ENCODE data around the gene LRRIQ4.

LRRIQ4 gene

DNA sequence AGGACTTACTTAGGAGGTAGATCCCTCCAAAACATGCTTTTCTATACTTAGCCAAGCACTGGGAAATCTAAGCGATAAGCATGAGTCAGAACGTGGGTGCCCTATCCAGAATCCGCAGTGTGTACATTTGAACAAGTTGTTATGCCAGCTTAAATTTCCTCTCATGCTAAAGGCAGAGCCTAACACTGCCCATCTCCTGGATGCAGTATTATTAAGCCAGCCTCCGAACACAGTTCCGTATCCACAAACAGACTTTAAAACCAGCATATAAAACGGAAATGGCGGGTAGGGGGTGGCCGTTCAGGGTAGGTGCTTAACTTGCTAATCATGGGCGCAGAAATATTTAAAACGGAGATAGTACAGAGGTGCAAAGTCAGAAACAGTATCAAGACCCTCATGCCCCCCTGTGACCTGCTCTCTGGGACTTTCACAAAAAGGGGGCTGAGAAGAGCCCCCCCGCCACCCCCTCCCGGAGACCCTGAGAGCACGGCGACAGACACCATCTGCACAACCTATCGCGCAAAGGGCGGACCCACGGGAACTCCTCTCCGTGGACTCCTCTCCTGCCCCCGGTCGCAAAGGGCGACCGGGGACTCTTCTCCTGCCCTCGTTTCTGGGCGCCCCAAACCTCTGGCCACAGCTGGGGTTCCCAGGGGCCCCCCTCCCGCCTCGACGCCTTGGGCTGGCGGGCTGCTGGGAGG, 889 bp upstream of the LRRIQ4 start:
- no peaks in the 10 kb centered on the region for H3K79me2 ChIP-seq (ENCODE audit: control insufficient read depth, insufficient read depth, low read length, poor library complexity)
- no peaks in the 10 kb centered on the region for H3K36me3 ChIP-seq (ENCODE audit: control insufficient read depth in 1 of 2, insufficient read depth in 2 of 2, low read length in 2 of 2)
- peak overlapping the region; percentile 63 for H4K91ac ChIP-seq (ENCODE audit: low read depth, low read length)
- no peak overlapping the region for H3K27ac ChIP-seq (ENCODE audit: low read depth, low read length)
- WGBS (ENCODE audit: extremely low coverage, insufficient coverage, insufficient read length), result no CpG with 5 or more reads among the region's 29 CpGs
- H2BK120ac ChIP-seq (ENCODE audit: insufficient read depth, low read length, poor library complexity), result no peak overlapping the region
- no peak overlapping the region for H2AK5ac ChIP-seq (ENCODE audit: low read length)
- H3K9me3 ChIP-seq (ENCODE audit: insufficient read depth, low read depth, low read length), result no peaks in the 10 kb centered on the region
- H3K18ac ChIP-seq (ENCODE audit: low read length), result no peak overlapping the region
- H3K23ac ChIP-seq (ENCODE audit: low read length), result no peak overlapping the region
- H2AFZ ChIP-seq (ENCODE audit: insufficient read depth, low read length, poor library complexity), result peak overlapping the region; percentile 45
- H3K4me2 ChIP-seq (ENCODE audit: low read length), result peak overlapping the region; percentile 73
- H4K12ac ChIP-seq (ENCODE audit: low read depth, low read length), result no peak overlapping the region
- H3K9ac ChIP-seq (ENCODE audit: low read length), result no peak overlapping the region
- no peak overlapping the region for H3K4ac ChIP-seq (ENCODE audit: low read depth, low read length)
- no peak for DNase-seq
- no peak overlapping the region for H2BK12ac ChIP-seq (ENCODE audit: low read length)
- peak overlapping the region; percentile 69 for H3K4me3 ChIP-seq (ENCODE audit: low read depth, low read length)
- peaks cover 0 to 3% of the 10 kb centered on the region in 2 experiments for H3K4me1 ChIP-seq (ENCODE audit: control insufficient read depth in 1 of 2, insufficient read depth in 2 of 2, low read length in 2 of 2)
- H3K79me1 ChIP-seq (ENCODE audit: low read length), result peaks cover 2% of the 10 kb centered on the region
- peak overlapping the region; percentile 50 for H4K8ac ChIP-seq (ENCODE audit: low read depth, low read length)
- H3K14ac ChIP-seq (ENCODE audit: low read length), result peak overlapping the region; percentile 60
- H2BK5ac ChIP-seq (ENCODE audit: low read depth, low read length, poor library complexity), result no peak overlapping the region
- H3K27me3 ChIP-seq (ENCODE audit: insufficient read depth, low read length), result no peaks in the 10 kb centered on the region

GRCh38 chr3:169813278-169813677, 608 bp downstream of the LRRIQ4 start:
- Histone ChIP-seq H3K4ac (ENCODE audit: low read depth, low read length) (no peak overlapping the region), H2BK120ac (ENCODE audit: insufficient read depth, low read length, poor library complexity) (no peak overlapping the region), H3K79me1 (ENCODE audit: low read length) (peaks cover 2% of the 10 kb centered on the region), H3K4me1 (ENCODE audit: control insufficient read depth in 1 of 2, insufficient read depth in 2 of 2, low read length in 2 of 2) (peaks cover 0 to 3% of the 10 kb centered on the region in 2 experiments), H3K79me2 (ENCODE audit: control insufficient read depth, insufficient read depth, low read length, poor library complexity) (no peaks in the 10 kb centered on the region), H3K9me3 (ENCODE audit: insufficient read depth, low read depth, low read length) (no peaks in the 10 kb centered on the region), H3K14ac (ENCODE audit: low read length) (no peak overlapping the region), H4K12ac (ENCODE audit: low read depth, low read length) (no peak overlapping the region), H4K8ac (ENCODE audit: low read depth, low read length) (no peak overlapping the region), H4K91ac (ENCODE audit: low read depth, low read length) (no peak overlapping the region), H3K18ac (ENCODE audit: low read length) (no peak overlapping the region), H3K4me2 (ENCODE audit: low read length) (peak overlapping the region; percentile 73), H3K4me3 (ENCODE audit: low read depth, low read length) (no peak overlapping the region), H2AFZ (ENCODE audit: insufficient read depth, low read length, poor library complexity) (no peak overlapping the region), H3K23ac (ENCODE audit: low read length) (no peak overlapping the region), H2AK5ac (ENCODE audit: low read length) (no peak overlapping the region), H2BK5ac (ENCODE audit: low read depth, low read length, poor library complexity) (no peak overlapping the region), H2BK12ac (ENCODE audit: low read length) (no peak overlapping the region), H3K27me3 (ENCODE audit: insufficient read depth, low read length) (no peaks in the 10 kb centered on the region), H3K36me3 (ENCODE audit: control insufficient read depth in 1 of 2, insufficient read depth in 2 of 2, low read length in 2 of 2) (no peaks in the 10 kb centered on the region), H3K27ac (ENCODE audit: low read depth, low read length) (no peak overlapping the region), H3K9ac (ENCODE audit: low read length) (no peak overlapping the region)
- DNase-seq, result no peak
- no CpG with 5 or more reads among the region's 8 CpGs for WGBS (ENCODE audit: extremely low coverage, insufficient coverage, insufficient read length)

- WGBS (ENCODE audit: extremely low coverage, insufficient coverage, insufficient read length), result no CpG with 5 or more reads among the region's 27 CpGs
- no peak overlapping the region for H3K4me3 ChIP-seq (ENCODE audit: low read depth, low read length)
These were observed 1.3 kb downstream of the LRRIQ4 start for GRCh38 chr3:169813757-169814517.

GRCh38 chr3:169815590-169816150, 3.0 kb downstream of the LRRIQ4 start:
- Histone ChIP-seq H3K9ac (ENCODE audit: low read length) (no peak overlapping the region), H3K4me3 (ENCODE audit: low read depth, low read length) (no peak overlapping the region), H3K14ac (ENCODE audit: low read length) (no peak overlapping the region), H4K12ac (ENCODE audit: low read depth, low read length) (no peak overlapping the region), H3K9me3 (ENCODE audit: insufficient read depth, low read depth, low read length) (no peaks in the 10 kb centered on the region), H3K36me3 (ENCODE audit: control insufficient read depth in 1 of 2, insufficient read depth in 2 of 2, low read length in 2 of 2) (no peaks in the 10 kb centered on the region), H3K27me3 (ENCODE audit: insufficient read depth, low read length) (no peaks in the 10 kb centered on the region), H3K4me2 (ENCODE audit: low read length) (no peak overlapping the region), H2BK120ac (ENCODE audit: insufficient read depth, low read length, poor library complexity) (no peak overlapping the region), H2AFZ (ENCODE audit: insufficient read depth, low read length, poor library complexity) (no peak overlapping the region), H4K91ac (ENCODE audit: low read depth, low read length) (no peak overlapping the region), H4K8ac (ENCODE audit: low read depth, low read length) (no peak overlapping the region), H2BK5ac (ENCODE audit: low read depth, low read length, poor library complexity) (no peak overlapping the region), H3K4ac (ENCODE audit: low read depth, low read length) (no peak overlapping the region), H3K79me1 (ENCODE audit: low read length) (peaks cover 2% of the 10 kb centered on the region), H3K27ac (ENCODE audit: low read depth, low read length) (no peak overlapping the region), H2BK12ac (ENCODE audit: low read length) (no peak overlapping the region), H3K79me2 (ENCODE audit: control insufficient read depth, insufficient read depth, low read length, poor library complexity) (no peaks in the 10 kb centered on the region), H3K18ac (ENCODE audit: low read length) (no peak overlapping the region), H2AK5ac (ENCODE audit: low read length) (no peak overlapping the region), H3K23ac (ENCODE audit: low read length) (no peak overlapping the region), H3K4me1 (ENCODE audit: control insufficient read depth in 1 of 2, insufficient read depth in 2 of 2, low read length in 2 of 2) (peaks cover 0 to 3% of the 10 kb centered on the region in 2 experiments)
- no CpG with 5 or more reads among the region's 4 CpGs for WGBS (ENCODE audit: extremely low coverage, insufficient coverage, insufficient read length)
- DNase-seq, result no peak

More at GRCh38 chr3:169813757-169814517, 1.3 kb downstream of the LRRIQ4 start:
- no peak overlapping the region for H2AK5ac ChIP-seq (ENCODE audit: low read length)
- H3K27ac ChIP-seq (ENCODE audit: low read depth, low read length), result no peak overlapping the region
- H3K18ac ChIP-seq (ENCODE audit: low read length), result no peak overlapping the region
- no peak overlapping the region for H3K23ac ChIP-seq (ENCODE audit: low read length)
- DNase-seq, result peak; percentile 10 to 38
- no peak overlapping the region for H2BK120ac ChIP-seq (ENCODE audit: insufficient read depth, low read length, poor library complexity)
- no peak overlapping the region for H4K8ac ChIP-seq (ENCODE audit: low read depth, low read length)
- no peak overlapping the region for H3K14ac ChIP-seq (ENCODE audit: low read length)
- H3K4me2 ChIP-seq (ENCODE audit: low read length), result peak overlapping the region; percentile 3
- no peaks in the 10 kb centered on the region for H3K79me2 ChIP-seq (ENCODE audit: control insufficient read depth, insufficient read depth, low read length, poor library complexity)
- H3K27me3 ChIP-seq (ENCODE audit: insufficient read depth, low read length), result no peaks in the 10 kb centered on the region
- no peak overlapping the region for H2AFZ ChIP-seq (ENCODE audit: insufficient read depth, low read length, poor library complexity)
- no peak overlapping the region for H2BK5ac ChIP-seq (ENCODE audit: low read depth, low read length, poor library complexity)
- H4K12ac ChIP-seq (ENCODE audit: low read depth, low read length), result no peak overlapping the region
- peaks cover 2% of the 10 kb centered on the region for H3K79me1 ChIP-seq (ENCODE audit: low read length)
- no peak overlapping the region for H2BK12ac ChIP-seq (ENCODE audit: low read length)
- peaks cover 0 to 3% of the 10 kb centered on the region in 2 experiments for H3K4me1 ChIP-seq (ENCODE audit: control insufficient read depth in 1 of 2, insufficient read depth in 2 of 2, low read length in 2 of 2)
- no peaks in the 10 kb centered on the region for H3K36me3 ChIP-seq (ENCODE audit: control insufficient read depth in 1 of 2, insufficient read depth in 2 of 2, low read length in 2 of 2)
- H4K91ac ChIP-seq (ENCODE audit: low read depth, low read length), result no peak overlapping the region
- no peaks in the 10 kb centered on the region for H3K9me3 ChIP-seq (ENCODE audit: insufficient read depth, low read depth, low read length)
- no peak overlapping the region for H3K4ac ChIP-seq (ENCODE audit: low read depth, low read length)
- H3K9ac ChIP-seq (ENCODE audit: low read length), result no peak overlapping the region

Measured in trophoblast cell (in vitro differentiated cells and primary cell).